ENCODE measurements around the gene KIAA1549.
"Not testable (repeated sequence)": the region's sequence is repeated elsewhere in the genome, so short reads cannot be mapped to it uniquely, and the experiment has no call there.

KIAA1549 gene

DNA sequence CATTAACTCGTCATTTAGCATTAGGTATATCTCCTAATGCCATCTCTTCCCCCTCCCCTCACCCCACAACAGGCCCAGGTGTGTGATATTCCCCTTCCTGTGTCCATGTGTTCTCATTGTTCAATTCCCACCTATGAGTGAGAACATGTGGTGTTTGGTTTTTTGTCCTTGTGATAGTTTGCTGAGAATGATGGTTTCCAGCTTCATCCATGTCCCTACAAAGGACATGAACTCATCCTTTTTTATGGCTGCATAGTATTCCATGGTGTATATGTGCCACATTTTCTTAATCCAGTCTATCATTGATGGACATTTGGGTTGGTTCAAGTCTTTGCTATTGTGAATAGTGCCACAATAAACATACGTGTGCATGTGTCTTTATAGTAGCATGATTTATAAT is 169.9 kb downstream of the KIAA1549 start:
- H3K9me3 Mint-ChIP-seq; DNase-seq; H3K27ac Mint-ChIP-seq; ATAC-seq (replicated peaks); H3K27me3 Mint-ChIP-seq; H3K4me3 Mint-ChIP-seq; H3K36me3 Mint-ChIP-seq; H3K4me1 Mint-ChIP-seq: not testable (repeated sequence)

DNA sequence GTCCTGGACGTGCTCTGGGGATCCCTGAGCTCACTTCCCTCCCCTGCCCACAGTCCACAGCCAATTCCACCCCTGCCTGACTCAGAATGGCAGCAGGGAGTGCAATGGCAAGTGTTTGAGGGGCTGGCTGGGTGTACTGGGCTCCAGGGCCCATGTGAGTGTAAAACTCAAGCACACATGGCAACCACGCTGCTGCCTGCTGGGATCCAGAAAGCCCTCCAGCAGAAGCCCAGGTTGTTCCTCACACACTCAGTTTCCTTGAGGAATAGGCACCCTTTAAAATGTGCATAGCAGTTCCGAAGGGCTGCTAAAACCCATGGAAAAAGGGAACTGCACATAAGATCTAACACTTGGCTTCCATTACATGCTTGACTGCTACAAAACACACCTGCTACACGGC is 171.8 kb downstream of the KIAA1549 start:
- H3K36me3 Mint-ChIP-seq = no peaks in the 10 kb centered on the region
- H3K27ac Mint-ChIP-seq = no peak overlapping the region
- peaks cover 0 to 3% of the 10 kb centered on the region in 2 donors for H3K9me3 Mint-ChIP-seq
- no peaks in the 10 kb centered on the region for H3K4me1 Mint-ChIP-seq
- no peak for ATAC-seq (replicated peaks)
- H3K4me3 Mint-ChIP-seq = no peak overlapping the region
- peaks cover 0 to 2% of the 10 kb centered on the region in 2 donors for H3K27me3 Mint-ChIP-seq
- no peak for DNase-seq

DNA sequence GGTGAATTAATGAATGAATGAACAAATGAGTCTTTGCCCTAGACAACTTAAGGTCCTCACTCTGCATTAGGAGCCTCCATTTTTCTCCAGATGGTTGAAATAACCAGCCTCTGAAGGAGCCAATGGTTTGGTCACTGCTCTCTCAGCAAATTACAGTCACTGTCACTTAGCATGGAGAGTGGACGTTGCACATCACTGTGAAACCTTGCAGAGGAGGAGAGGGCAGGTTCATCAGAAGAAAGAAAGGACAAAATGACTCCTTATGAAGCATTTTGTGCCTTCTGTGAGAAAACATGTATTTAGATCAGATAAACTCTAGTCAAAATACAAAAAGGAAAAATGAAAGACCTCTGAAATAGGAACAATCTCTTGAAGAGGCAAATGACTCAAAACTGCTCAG is 176.6 kb downstream of the KIAA1549 start:
- no peak for DNase-seq
- Mint-ChIP-seq H3K36me3 (no peaks in the 10 kb centered on the region), H3K4me1 (no peaks in the 10 kb centered on the region), H3K9me3 (peaks cover 0 to 4% of the 10 kb centered on the region in 2 donors), H3K27ac (no peak overlapping the region), H3K4me3 (no peak overlapping the region), H3K27me3 (peaks cover 0 to 8% of the 10 kb centered on the region in 2 donors)
- ATAC-seq (replicated peaks) = no peak

DNA sequence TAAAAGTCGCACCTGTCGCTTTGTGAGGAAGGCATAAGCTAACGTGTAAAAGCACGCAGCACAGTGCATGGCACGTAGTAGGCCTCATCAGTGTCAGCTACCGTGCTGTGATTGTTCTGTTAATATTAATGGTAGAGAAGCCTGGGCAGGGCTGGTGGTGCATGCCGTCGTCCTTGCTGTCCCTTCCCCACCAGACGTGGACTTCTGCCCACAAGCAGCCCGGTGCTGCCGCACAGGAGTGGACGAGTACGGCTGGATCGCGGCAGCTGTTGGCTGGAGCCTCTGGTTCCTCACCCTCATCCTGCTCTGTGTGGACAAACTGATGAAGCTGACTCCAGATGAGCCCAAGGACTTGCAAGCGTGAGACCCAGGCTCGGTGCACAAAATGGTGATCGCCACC is 178.5 kb downstream of the KIAA1549 start:
- Mint-ChIP-seq H3K36me3 (no peaks in the 10 kb centered on the region), H3K27ac (no peak overlapping the region), H3K27me3 (peaks cover 6 to 13% of the 10 kb centered on the region in 2 donors), H3K4me3 (no peak overlapping the region), H3K9me3 (peaks cover 0 to 2% of the 10 kb centered on the region in 2 donors), H3K4me1 (no peaks in the 10 kb centered on the region)
- DNase-seq (no peak), ATAC-seq (replicated peaks) (no peak)

DNA sequence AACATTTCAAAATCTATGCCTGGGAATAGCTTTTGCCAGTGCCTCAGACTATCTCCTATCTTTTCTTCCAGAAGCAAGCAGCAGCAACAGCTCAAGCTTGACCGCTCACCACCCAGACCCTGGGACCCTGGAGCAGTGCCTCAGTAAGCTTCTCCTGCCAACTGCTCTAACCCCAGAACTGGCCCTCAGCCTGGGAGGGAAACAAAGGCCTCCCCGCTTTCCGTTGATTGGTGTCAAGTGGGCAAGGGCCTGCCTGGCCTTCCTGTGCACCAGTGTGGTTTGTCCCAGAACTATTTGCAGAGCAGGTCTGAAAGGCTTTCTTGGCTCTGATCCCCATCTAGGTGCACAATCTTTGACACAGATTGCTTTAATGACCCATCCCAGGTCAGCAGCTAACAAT is 179.9 kb downstream of the KIAA1549 start:
- H3K27ac Mint-ChIP-seq = no peak overlapping the region
- no peak for ATAC-seq (replicated peaks)

DNA sequence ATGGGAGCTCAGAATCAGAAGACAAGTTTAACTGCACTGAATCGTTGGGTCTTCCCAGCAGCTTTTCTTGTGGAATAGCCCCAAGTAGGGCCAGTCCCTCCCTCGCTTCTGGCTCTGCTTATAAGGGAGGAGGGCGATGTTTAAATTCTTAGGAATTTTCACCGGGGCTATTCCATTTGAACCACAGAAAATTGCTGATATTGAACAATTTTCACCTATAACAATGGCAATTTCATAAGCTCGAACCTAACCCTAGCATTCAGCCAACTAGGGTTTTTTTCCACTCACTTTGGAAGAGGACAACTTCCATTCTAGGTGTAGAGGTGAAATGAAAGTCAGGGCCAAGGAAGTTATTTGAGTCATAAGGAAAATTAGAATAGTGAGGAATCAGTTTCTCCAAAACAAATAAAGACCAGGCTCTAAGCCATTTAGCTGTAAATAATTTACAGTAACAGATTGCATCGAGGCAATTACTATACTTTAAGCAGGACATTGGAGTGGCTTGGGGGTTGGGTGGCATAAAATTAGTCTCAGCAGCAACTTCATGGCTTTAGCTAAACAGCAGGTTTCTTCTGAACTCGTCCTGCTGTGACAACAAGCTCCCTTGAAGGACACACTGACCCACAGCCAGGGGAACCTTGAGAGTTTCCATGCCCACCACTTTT is 181.7 kb downstream of the KIAA1549 start:
- no peak for DNase-seq
- no peaks in the 10 kb centered on the region for H3K36me3 Mint-ChIP-seq
- ATAC-seq (replicated peaks) = no peak
- no peak overlapping the region for H3K27ac Mint-ChIP-seq
- H3K27me3 Mint-ChIP-seq = peaks cover 12 to 18% of the 10 kb centered on the region in 2 donors
- H3K9me3 Mint-ChIP-seq = peaks cover 0 to 2% of the 10 kb centered on the region in 2 donors
- H3K4me1 Mint-ChIP-seq = no peaks in the 10 kb centered on the region
- no peak overlapping the region for H3K4me3 Mint-ChIP-seq

More for the DNA sequence above, 179.9 kb downstream of the KIAA1549 start:
- peaks cover 12 to 19% of the 10 kb centered on the region in 2 donors for H3K27me3 Mint-ChIP-seq
- H3K4me3 Mint-ChIP-seq = no peak overlapping the region
- DNase-seq = no peak
- H3K9me3 Mint-ChIP-seq = peaks cover 0 to 2% of the 10 kb centered on the region in 2 donors
- no peaks in the 10 kb centered on the region for H3K36me3 Mint-ChIP-seq
- H3K4me1 Mint-ChIP-seq = no peaks in the 10 kb centered on the region

DNA sequence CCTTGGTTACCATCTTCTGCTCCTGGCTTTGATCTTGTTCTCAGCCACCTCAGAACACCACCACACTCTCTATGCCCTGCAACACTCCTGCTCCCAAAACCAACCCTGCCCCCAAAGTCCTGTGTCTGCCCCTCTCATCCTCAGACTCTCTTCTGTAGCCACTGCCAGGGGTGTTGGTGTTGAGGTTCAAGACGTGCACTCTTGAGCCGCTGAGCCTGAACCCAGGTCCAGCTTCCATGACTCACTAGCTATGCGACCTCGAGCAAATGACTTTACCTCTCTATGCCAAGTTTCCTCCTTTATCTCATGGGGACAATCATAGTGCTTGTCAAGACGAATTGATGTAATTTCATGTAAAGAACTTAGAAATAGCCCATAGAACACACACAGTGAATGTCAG is 182.4 kb downstream of the KIAA1549 start:
- Mint-ChIP-seq H3K36me3 (no peaks in the 10 kb centered on the region), H3K27ac (no peak overlapping the region), H3K9me3 (peaks cover 0 to under 1% of the 10 kb centered on the region in 2 donors), H3K4me3 (no peak overlapping the region), H3K27me3 (peaks cover 12% of the 10 kb centered on the region in 2 donors), H3K4me1 (no peaks in the 10 kb centered on the region)
- no peak for ATAC-seq (replicated peaks)
- no peak for DNase-seq

DNA sequence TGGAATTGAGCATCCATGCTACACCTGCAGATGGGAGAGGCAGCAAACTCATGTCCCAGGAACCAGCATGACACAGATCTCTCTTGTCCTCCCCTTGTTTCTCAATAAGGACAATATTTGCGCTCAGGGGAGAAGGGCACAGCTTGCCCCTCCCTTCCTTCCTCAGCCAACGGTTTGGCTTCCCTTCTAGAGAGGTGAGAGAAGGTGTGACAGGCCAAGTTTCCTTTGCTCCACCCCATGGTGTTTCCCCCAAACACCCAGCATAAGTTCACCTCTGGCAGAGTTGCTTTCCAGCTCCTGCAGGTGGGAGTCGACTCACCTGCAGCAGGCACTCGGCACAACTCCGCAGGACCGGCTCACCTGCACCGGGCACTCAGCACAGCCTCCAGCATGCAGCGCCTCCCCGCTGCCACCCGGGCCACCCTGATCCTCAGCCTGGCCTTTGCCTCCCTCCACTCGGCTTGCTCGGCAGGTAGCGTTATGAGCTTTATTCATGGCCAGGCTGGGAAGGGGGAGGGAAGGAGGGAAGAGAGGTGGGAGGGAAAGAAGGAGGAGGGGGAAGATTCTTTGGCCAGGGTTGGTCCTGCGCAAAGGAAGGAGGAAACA is 183.4 kb downstream of the KIAA1549 start, which contains the start of the genes ATP6V0A4 and TMEM213:
ATP6V0A4 (minus strand) TSS at position 482 of the 606 bp plus-strand sequence. CDS start 26,949 bp downstream, outside the sequence.
TMEM213 (plus strand) TSS at position 280 of the 606 bp plus-strand sequence; CDS start at position 391, 111 bp downstream.
- H3K27ac Mint-ChIP-seq = no peak within 1 kb of the TSS
- no peaks in the 10 kb centered on the region for H3K9me3 Mint-ChIP-seq
- H3K4me3 Mint-ChIP-seq = no peak within 1 kb of the TSS
- ATAC-seq (replicated peaks) (no peak), DNase-seq (no peak)
- H3K4me1 Mint-ChIP-seq = no peaks in the 10 kb centered on the region
- no peaks in the 10 kb centered on the region for H3K36me3 Mint-ChIP-seq
- H3K27me3 Mint-ChIP-seq = peaks cover 10 to 12% of the 10 kb centered on the region in 2 donors

DNA sequence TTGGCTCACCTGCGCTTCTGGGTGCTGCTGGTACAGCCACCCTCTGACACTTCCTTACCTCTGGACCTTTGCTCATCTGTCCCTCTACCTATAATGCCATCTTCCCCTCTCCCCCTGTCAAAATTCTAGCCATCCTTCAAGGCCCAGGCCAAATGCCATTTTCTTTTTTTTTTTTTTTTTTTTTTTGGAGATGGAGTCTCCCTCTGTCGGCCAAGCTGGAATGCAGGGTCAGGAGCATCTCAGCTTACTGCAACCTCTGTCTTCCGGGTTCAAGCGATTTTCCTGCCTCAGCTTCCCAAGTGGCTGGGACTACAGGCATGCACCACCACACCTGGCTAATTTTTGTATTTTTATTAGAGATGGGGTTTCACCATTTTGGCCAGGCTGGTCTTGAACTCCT is 184.1 kb downstream of the KIAA1549 start:
- DNase-seq; ATAC-seq (replicated peaks); H3K27ac Mint-ChIP-seq; H3K9me3 Mint-ChIP-seq; H3K4me1 Mint-ChIP-seq; H3K4me3 Mint-ChIP-seq; H3K36me3 Mint-ChIP-seq: not testable (repeated sequence)
- H3K27me3 Mint-ChIP-seq = peaks cover 10 to 12% of the 10 kb centered on the region in 2 donors

DNA sequence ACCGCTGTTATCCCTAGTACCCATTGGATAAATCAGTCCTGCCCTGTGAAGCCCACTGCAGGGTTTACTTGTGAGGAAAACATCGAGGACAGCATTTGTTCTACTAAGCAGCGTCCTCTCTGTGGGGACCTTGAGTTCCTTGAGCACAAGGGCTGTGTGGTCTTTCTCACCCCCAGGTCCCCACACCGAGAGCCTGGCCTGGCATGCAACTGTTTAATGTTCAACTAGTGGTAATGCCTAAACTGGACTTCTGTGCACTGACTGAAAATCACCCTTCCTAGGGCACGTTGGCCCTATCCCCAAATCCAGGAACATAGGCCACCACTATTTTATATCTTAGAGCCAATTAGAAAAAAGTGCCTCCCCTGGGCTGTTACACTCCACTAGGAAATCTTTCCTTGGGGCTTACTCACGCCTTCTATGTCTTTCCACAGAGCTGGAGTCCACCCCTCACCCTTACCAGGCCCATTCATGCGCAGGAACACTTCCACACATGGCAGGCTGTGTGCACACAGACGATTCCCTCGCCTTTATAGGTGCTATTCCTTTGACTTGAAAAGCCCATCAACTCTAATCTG is 185.1 kb downstream of the KIAA1549 start:
- no peak for DNase-seq
- peaks cover 0 to 1% of the 10 kb centered on the region in 2 donors for H3K9me3 Mint-ChIP-seq
- H3K27ac Mint-ChIP-seq = no peak overlapping the region
- ATAC-seq (replicated peaks) = no peak
- no peaks in the 10 kb centered on the region for H3K4me1 Mint-ChIP-seq
- H3K27me3 Mint-ChIP-seq = peaks cover 10 to 12% of the 10 kb centered on the region in 2 donors
- no peak overlapping the region for H3K4me3 Mint-ChIP-seq
- H3K36me3 Mint-ChIP-seq = no peaks in the 10 kb centered on the region

DNA sequence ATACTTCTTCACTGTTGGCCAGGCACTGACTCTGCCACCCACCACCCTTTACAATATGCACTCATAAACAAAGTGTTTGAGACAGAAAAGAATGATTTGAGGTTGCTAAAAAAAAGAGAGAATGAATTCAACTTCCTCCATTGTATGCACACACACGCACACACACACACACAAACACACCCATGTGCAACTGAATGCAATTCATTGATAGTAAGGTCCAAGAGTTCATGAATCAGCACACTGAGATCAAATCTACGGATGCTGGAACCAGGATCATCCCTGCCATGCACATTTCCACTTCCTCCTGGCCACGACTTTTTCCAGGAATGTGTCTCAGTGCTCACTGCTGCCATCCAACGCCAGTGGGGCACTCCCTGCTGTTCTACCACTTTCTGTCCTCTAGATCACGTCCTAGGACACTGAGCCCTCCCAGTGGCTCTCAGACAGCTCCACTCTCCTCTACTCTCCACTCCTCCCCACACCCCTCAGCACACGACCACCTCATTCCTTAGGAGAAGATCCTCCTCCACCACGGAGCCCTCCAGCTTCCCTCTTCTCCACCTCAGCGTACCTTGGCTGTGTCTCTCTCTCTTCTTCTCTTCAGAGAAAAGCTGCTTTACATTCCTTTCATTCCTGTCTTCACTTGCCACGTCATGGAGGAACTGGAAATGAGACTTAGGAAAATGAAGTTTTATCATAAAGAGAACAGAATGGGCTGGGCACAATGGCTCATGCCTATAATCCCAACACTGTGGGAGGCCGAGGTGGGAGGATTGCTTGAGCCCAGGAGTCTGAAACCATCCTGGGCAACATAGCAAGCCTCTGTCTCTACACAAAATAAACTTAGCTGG is 195.4 kb downstream of the KIAA1549 start:
- Mint-ChIP-seq H3K36me3 (peaks cover 1 to 3% of the 10 kb centered on the region in 2 donors), H3K27ac (no peak overlapping the region), H3K4me3 (no peak overlapping the region), H3K4me1 (no peaks in the 10 kb centered on the region), H3K27me3 (peaks cover 8 to 9% of the 10 kb centered on the region in 2 donors), H3K9me3 (peaks cover 10 to 14% of the 10 kb centered on the region in 2 donors)
- ATAC-seq (replicated peaks) (no peak), DNase-seq (no peak)

DNA sequence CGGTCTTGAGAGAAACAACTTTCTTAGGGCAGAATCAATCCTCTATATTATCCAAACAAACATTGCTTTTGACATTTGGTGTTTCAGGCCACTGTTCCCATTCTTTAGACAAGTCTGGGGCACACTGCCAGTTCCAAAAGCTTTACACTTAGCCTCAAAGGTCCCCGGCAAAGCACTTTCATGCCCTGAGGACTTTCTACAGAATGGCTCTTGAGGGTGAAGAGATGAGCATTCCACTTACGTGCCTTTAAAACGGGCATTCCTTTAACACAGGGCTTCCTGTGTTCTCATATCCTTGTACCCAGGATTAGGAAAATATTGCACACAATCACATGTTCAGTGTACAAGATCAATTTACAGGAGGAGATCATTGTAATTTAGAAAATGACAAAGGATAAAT is 196.5 kb downstream of the KIAA1549 start:
- no peak for ATAC-seq (replicated peaks)
- H3K27me3 Mint-ChIP-seq = peaks cover 8 to 9% of the 10 kb centered on the region in 2 donors
- H3K36me3 Mint-ChIP-seq = peaks cover 1 to 3% of the 10 kb centered on the region in 2 donors
- H3K4me1 Mint-ChIP-seq = no peaks in the 10 kb centered on the region
- DNase-seq = no peak
- no peak overlapping the region for H3K4me3 Mint-ChIP-seq
- H3K9me3 Mint-ChIP-seq = peaks cover 11 to 14% of the 10 kb centered on the region in 2 donors
- no peak overlapping the region for H3K27ac Mint-ChIP-seq
